Vagina (tissue), 2 donors: ENCODE measurements around the gene STRA6.

Experiments used
- CTCF ChIP-seq, 3 experiments: fragments of 450-650 bp in 2 of 3; fragments of 200-600 bp in 1 of 3; sonication (generic) in 1 of 3; IDR thresholded peaks; one replicate each; pipeline ENCODE4 v1.5.1; 2017 to 2019; ENCODE audit warnings: antibody characterized with exemption in 3 of 3, mild to moderate bottlenecking in 2 of 3, moderate library complexity in 2 of 3
- POLR2AphosphoS5 ChIP-seq, 2 donors: sonication (generic); formaldehyde crosslinking; IDR thresholded peaks; one replicate each; pipeline ENCODE4 v1.9.0; 2017; ENCODE audit warnings: antibody characterized with exemption in 2 of 2, mild to moderate bottlenecking in 2 of 2, low read depth in 1 of 2; ENCODE audit not compliant: insufficient read depth in 1 of 2

DNA sequence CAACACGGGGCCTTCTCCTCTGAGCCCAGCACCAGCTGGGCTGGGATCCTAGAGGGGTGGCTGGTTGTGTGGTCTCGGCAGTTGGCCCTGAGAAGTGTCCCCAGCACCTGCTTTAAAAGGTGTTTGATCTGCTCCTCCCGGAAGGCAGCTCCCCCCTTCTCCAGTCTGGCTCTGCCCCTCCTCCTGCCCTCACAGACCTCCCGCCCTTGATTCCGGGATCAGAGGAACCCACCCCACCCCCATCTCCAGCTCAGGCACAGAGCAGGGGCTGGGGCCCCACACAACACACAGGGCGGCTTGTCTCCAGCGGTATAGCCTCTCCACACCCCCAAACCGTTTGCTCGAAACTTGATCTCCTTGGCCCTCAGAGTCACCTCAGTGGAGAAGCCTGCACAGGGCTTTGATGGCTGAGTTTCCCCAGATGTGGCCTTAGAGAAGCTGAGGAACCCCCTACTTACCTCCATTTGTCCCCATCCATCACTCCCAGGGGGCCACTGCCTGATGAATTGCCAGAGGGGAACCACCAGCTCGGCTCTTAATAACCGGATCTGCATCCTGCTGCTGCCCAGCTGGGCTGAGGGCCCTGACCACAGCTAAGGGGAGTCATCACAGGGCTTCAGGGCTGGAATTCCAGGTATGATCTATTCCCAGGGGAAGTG is 6.4 kb upstream of the STRA6 start:
- TF ChIP-seq CTCF (IDR thresholded peaks at IDR 0.05) (no peak), POLR2AphosphoS5 (IDR thresholded peaks at IDR 0.05; ENCODE audit: insufficient read depth in 1 of 2, low read depth in 1 of 2) (no peak)
